ENCODE data around the gene UBE2U.

Gene UBE2U

DNA sequence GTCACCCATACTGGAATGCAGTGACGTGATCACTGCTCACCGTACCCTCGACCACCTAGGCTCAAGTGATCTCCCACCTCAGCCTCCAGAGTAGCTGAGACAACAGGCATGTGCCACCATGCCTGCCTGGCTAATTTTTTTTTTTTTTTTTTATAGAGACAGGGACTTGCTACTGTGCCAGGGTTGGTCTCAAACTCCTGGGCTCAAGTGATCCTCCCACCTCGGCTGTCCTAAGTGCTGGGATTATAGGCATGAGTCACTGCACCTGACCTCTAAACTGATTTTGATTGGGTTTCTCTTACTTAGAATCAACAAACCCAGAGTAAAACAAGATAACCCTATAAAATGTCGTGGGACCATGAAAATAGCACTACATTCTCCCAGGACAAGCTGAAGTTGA is 112.0 kb downstream of the UBE2U start:
- Histone ChIP-seq H3K36me3 (ENCODE audit: low read length) (no peaks in the 10 kb centered on the region), H3K4me3 (ENCODE audit: insufficient read depth, low read length, poor library complexity, severe bottlenecking) (no peak overlapping the region), H3K9me2 (replicated peaks; ENCODE audit: insufficient read depth, low read length) (no peaks in the 10 kb centered on the region), H3K27me3 (ENCODE audit: low read length) (no peaks in the 10 kb centered on the region), H3K9ac (ENCODE audit: low read length) (no peak overlapping the region), H3K4me2 (ENCODE audit: low read depth, low read length, poor library complexity, severe bottlenecking) (no peak overlapping the region), H3K79me2 (ENCODE audit: insufficient read depth, low read length) (no peaks in the 10 kb centered on the region), H4K20me1 (ENCODE audit: low read depth, low read length) (no peaks in the 10 kb centered on the region), H3F3A (ENCODE audit: insufficient read depth) (no peaks in the 10 kb centered on the region), H2AFZ (ENCODE audit: low read depth, low read length, severe bottlenecking) (no peak overlapping the region), H3K9me3 (ENCODE audit: insufficient read depth, low read length) (no peaks in the 10 kb centered on the region), H3K27ac (ENCODE audit: low read depth, low read length) (no peak overlapping the region)
- TF ChIP-seq, protein P1, sequence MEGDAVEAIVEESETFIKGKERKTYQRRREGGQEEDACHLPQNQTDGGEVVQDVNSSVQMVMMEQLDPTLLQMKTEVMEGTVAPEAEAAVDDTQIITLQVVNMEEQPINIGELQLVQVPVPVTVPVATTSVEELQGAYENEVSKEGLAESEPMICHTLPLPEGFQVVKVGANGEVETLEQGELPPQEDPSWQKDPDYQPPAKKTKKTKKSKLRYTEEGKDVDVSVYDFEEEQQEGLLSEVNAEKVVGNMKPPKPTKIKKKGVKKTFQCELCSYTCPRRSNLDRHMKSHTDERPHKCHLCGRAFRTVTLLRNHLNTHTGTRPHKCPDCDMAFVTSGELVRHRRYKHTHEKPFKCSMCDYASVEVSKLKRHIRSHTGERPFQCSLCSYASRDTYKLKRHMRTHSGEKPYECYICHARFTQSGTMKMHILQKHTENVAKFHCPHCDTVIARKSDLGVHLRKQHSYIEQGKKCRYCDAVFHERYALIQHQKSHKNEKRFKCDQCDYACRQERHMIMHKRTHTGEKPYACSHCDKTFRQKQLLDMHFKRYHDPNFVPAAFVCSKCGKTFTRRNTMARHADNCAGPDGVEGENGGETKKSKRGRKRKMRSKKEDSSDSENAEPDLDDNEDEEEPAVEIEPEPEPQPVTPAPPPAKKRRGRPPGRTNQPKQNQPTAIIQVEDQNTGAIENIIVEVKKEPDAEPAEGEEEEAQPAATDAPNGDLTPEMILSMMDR (IDR thresholded peaks at IDR 0.05; ENCODE audit: insufficient read depth, low read length, poor library complexity, severe bottlenecking): no peak
